ENCODE results near the gene PDE1C.
"Not testable (repeated sequence)": the region's sequence is repeated elsewhere in the genome, so short reads cannot be mapped to it uniquely, and the experiment has no call there.

The PDE1C gene

GRCh38 chr7:32070406-32071360 is at the start of gene PDE1C:
Gene PDE1C, minus strand, starts transcription at chr7:32070407.
- DNase-seq: no peak

GRCh38 chr7:32119790-32120196 is 49.6 kb upstream of the PDE1C start:
- DNase-seq: no peak

- DNase-seq: no peak
Measured at GRCh38 chr7:32117837-32118236, 47.6 kb upstream of the PDE1C start.

GRCh38 chr7:32116436-32116835 is 46.2 kb upstream of the PDE1C start:
- DNase-seq: no peak

GRCh38 chr7:32115831-32116230 is 45.6 kb upstream of the PDE1C start:
- DNase-seq: no peak

- no peak for DNase-seq
Measured at GRCh38 chr7:32108651-32109050, 38.4 kb upstream of the PDE1C start.

GRCh38 chr7:32104766-32105165 is 34.6 kb upstream of the PDE1C start:
- no peak for DNase-seq

GRCh38 chr7:32103361-32103760 is 33.2 kb upstream of the PDE1C start:
- no peak for DNase-seq

- DNase-seq: no peak
Measured at GRCh38 chr7:32102432-32102873, 32.2 kb upstream of the PDE1C start.

- no peak for DNase-seq
Measured at GRCh38 chr7:32100407-32100907, 30.2 kb upstream of the PDE1C start.

GRCh38 chr7:32094516-32094915 is 24.3 kb upstream of the PDE1C start:
- DNase-seq: no peak

- DNase-seq: no peak
Measured at GRCh38 chr7:32093415-32094408, 23.5 kb upstream of the PDE1C start.

GRCh38 chr7:32092346-32092745 is 22.1 kb upstream of the PDE1C start:
- no peak for DNase-seq

- DNase-seq: no peak
Measured at GRCh38 chr7:32091608-32092210, 21.5 kb upstream of the PDE1C start.

GRCh38 chr7:32089678-32090077 is 19.5 kb upstream of the PDE1C start:
- no peak for DNase-seq

GRCh38 chr7:32089256-32089655 is 19.0 kb upstream of the PDE1C start:
- no peak for DNase-seq

GRCh38 chr7:32088451-32088881 is 18.3 kb upstream of the PDE1C start:
- no peak for DNase-seq

- DNase-seq: no peak
Measured at GRCh38 chr7:32079510-32079909, 9.3 kb upstream of the PDE1C start.

- DNase-seq: no peak
Measured at GRCh38 chr7:32078824-32079223, 8.6 kb upstream of the PDE1C start.

GRCh38 chr7:32077806-32078205 is 7.6 kb upstream of the PDE1C start:
- DNase-seq: no peak

- not testable (repeated sequence) for DNase-seq
Measured at GRCh38 chr7:32076802-32077201, 6.6 kb upstream of the PDE1C start.

GRCh38 chr7:32075612-32076011 is 5.4 kb upstream of the PDE1C start:
- DNase-seq: no peak

All from NCI-H1417 treated with DMSO at 0.1 percent for 48 hours (cell line).